Hypothalamus (tissue), 51 donors: ENCODE data around the gene KCNJ12.
"Not testable (repeated sequence)": the region's sequence is repeated elsewhere in the genome, so short reads cannot be mapped to it uniquely, and the experiment has no call there.

ENCODE experiments used
- DNase-seq, 51 donors: peaks; one replicate each; lab custom pipeline; 2025; lab: John Stamatoyannopoulos, UW

KCNJ12 gene

GRCh38 chr17:21348926-21349261 is 27.3 kb upstream of the KCNJ12 start:
- DNase-seq, result not testable (repeated sequence)

GRCh38 chr17:21349358-21350050 is 26.7 kb upstream of the KCNJ12 start:
- DNase-seq, result not testable (repeated sequence)

- not testable (repeated sequence) for DNase-seq
These were observed 25.7 kb upstream of the KCNJ12 start for GRCh38 chr17:21350495-21350894.

- no peak for DNase-seq
These were observed 24.6 kb upstream of the KCNJ12 start for GRCh38 chr17:21351366-21352065.

DNA sequence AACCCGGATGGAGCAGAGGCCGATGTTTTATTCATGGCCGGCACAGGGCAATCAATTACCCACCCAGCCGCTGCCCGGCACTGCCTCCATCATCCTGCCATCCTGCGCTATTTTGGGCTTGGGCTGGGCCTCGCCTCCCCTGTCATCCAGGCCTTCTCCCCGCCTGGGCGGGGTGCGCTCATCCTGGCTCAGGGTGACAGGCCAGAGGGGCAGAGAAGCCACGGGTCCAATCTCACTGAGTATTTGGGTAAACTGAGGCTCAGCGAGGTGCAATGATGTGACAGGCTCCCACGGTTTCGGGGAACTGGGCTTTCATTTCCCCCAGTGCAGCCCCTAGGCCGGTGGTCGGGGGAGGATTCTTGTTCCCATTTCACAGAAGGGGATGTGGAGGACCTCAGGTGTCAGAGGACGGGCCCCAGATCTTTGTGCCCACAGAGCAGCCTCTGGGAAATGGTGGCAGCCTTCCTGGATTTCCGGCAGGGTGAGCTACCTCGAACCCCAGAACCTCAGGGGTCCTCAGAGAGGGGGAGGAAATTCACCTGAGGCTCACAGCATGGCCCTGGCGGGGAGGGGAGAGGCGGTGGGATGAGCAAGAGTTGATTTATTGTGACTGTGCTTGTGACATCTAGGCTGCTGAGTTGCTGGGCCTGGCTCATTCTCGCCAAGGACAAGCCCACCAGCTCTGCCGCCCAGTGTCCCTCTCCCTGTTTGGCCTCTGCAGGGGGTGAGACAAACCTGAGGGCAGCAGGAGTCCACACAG is 23.8 kb upstream of the KCNJ12 start:
- no peak for DNase-seq

DNA sequence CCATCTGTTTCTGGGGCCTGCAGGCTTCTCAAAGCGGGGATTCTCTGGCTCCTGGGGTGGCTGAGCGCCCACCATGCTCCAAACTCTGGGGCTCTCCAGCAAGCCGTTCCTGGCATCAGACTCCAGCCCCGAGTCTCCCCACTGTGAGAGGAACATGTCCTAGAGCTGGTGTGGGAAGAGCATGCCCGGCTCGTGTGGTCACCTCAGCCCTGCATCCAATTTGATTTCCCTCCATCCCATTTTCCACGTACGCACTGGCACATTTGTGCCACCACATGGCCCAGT is 23.2 kb upstream of the KCNJ12 start:
- DNase-seq, result no peak

DNA sequence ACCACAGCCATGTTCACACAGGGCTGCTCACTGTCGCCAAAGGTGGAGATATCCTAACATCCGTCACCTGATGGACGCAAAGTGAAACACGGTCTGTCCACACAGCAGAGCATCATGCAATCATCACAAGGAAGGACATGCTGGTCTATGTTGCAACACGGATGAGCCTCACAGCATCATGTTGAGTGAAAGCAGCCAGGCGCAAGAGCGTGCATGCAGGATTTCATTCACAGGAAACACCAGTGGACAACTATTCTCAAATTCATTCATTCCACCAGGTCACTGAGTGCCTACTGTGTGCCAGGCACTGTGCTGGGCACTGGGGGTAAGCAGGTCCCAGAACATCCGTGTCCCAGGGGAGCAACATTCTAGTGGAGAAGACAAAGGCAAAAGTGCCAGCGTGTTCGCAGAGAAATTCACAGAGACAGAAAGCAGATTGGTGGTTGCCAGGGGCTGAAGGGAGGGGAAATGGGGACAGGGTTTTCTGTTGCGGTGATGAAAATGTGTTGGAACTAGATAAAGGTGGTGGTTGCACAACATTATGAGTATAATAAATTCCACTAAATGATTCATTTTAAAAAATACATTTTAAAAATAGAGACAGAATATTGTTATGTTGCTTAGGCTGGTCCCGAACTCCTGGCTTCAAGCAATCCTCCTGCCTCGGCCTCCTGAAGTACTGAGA is 22.7 kb upstream of the KCNJ12 start:
- no peak for DNase-seq

- DNase-seq, result no peak
These were observed 21.3 kb upstream of the KCNJ12 start for GRCh38 chr17:21354796-21355385.

DNA sequence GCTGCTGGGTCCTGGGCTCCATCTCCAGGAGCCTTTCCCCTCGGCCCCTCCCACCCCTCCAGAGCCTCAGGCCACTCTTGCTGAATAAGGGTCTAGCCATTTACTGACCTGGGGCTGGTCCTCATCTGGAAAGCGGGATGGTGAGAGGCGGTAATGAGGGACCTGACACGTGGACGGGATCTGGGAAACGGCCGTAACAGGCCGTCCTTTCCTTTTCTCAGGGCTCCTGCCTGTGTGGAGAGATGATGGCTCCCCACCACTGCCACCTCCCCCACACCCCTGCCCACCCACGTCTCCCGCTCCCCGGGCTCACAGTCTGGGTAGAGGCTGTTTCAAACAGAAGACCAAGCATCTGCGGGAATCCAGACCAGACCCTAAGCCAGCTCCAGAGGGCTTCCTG is 20.6 kb upstream of the KCNJ12 start:
- no peak for DNase-seq

- DNase-seq, result no peak
These were observed 19.5 kb upstream of the KCNJ12 start for GRCh38 chr17:21356537-21357127.

GRCh38 chr17:21357281-21357680 is 18.9 kb upstream of the KCNJ12 start:
- DNase-seq, result no peak

DNA sequence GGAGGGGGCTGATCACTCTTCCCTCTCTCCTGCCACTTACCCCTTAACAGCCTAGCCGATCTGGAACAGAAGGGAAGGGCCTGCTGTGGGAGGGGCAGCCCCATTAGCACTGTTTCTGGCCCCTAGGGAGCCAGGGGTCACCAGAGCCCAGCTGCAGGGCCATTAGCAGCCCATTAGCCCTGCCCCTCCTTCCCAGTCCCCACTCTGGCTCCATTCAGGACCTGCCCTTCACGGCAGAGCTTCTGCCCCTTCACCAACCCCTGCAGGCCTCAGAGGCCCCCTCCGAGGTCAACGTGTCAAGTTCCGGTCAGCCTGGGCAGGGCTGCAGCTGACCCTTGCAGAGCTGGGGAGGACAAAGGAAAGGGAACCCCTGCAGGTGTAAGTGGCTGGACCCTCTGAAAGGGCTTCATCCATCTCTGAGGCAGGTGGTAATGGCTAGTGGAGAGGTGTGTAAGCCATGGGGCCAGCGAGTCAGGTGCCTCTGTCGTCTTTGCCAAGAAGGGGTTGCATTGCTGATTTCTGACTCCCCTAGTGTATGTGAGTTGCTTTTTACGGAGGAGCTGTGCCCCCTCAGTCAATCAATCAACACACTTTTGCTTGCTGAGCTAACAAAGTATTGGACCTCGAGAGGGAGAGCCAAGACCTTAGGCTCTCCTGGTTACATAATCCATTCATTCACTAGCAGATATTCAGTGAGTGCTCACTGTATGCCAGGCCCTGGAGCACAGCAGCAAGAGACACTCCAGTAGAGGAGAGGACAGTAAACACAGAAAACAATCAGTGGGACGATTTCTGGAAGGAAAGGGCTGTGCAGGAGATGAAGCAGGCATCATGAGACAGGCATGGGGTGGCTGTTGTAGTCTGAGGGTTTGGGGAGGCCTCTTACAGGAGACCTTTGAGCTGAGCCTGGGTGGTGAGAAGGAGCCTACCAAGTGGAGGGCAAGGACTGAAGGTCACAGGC is 18.2 kb upstream of the KCNJ12 start:
- no peak for DNase-seq

DNA sequence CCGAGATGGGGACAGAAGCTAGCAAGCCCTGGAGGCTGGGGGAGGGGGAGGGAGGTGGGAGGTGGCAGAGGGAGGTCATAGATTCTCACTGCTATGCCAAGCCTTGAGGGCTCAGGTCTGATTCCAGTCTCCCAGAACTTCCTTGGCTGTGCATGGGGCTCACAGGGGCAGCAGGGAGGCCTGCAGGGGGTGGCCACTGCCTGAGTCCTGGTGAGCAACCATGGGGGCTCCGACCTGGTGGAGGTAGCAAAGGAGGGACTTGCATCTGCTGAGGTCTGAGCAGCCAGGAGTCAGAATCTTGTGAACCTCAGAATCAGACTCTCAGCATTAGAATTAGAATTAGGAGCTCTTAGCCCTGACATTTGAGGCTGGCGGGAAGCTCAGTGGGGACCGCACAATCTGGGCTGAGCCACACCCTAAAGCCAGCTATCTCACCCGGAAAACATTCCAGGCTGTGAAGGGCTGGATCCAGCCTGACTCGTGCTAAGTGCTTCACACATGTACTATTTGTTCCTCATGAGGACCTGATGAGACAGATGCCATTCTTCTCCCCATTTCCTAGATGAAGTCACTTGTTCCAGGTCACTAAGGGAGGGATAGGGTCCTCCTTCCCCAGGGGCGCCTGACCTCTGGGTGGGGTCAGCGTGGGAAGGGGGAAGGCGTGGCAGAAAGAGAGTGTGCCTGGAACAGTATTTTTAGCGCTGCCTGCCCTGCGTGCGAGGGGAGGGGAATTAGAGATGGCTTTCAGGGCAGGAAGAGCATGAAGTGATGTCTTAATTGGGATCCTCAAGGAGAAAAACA is 17.3 kb upstream of the KCNJ12 start:
- DNase-seq, result no peak

- DNase-seq, result no peak
These were observed 16.7 kb upstream of the KCNJ12 start for GRCh38 chr17:21359483-21359840.

GRCh38 chr17:21360048-21360447 is 16.1 kb upstream of the KCNJ12 start:
- no peak for DNase-seq

DNA sequence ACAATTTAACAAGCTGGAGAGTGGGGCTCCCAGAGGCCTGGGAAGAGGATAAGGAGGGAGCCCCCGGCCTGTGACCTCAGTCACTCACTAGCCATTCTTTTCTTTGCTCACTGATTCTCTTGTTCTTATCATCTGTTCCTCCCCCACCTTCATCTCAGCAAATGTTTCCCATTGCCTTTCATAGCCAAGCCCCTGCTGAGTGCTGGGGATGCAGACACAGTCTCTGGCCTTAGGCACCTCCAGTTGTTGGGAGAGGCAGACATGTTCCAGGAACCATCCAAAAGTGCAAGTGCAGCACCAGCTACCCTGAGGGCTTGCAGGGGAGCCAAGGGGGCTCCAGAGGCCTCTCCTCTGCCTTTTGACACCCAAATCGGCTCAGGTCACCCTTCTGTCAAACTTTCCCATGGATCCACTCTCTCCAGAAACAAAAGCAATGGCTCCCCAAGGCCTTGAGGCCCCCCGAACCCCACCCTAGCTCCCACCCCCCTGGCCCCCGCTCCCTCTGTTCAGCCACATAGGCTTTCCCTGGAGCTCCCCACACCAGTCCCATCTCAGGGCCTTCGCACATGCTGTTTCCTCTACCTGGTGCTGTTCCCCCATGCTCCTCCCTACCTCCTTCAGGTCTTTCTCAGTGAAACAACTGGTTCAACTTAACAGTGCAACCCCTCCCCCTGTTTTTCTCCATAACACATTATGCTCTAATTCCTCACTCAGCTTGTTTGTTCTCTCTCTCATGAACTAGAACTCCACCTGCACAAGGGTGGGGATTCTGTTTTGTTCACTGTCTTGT is 14.9 kb upstream of the KCNJ12 start:
- DNase-seq, result no peak

GRCh38 chr17:21362331-21362931 is 13.7 kb upstream of the KCNJ12 start:
- DNase-seq, result no peak
